Endothelial cell of umbilical vein (primary cell): ENCODE measurements around the gene EVPLL. TPM values are rescaled to one million over a fixed set of nuclear protein-coding genes. Genes with fewer than 3 reads are reported as not detected.

Experiments used
- Bru-seq: library from RNA; stranded (reverse); fragments of 400-500 nt; gene quantifications from one replicate; lab custom pipeline; 2021; lab: Mats Ljungman, UMichigan
- BruChase-seq, 2 experiments: library from RNA; stranded (reverse); fragments of 400-500 nt; gene quantifications; one replicate each; lab custom pipeline; 2021; lab: Mats Ljungman, UMichigan
- BruUV-seq: library from RNA; stranded (reverse); fragments of 400-500 nt; replicated peaks from 2 replicates; lab custom pipeline; 2021; lab: Mats Ljungman, UMichigan
- CTCF ChIA-PET: fragments of 300-600, 350-600 bp; sonication (Branson Sonifier 250); formaldehyde crosslinking; loops from one replicate; lab custom pipeline; 2021; ENCODE audit warnings: antibody characterized with exemption, inconsistent platforms; lab: Charles Lee
- POLR2A ChIA-PET: fragments of 300-600, 350-600 bp; sonication (Branson Sonifier 250); formaldehyde crosslinking; loops from one replicate; lab custom pipeline; 2021; ENCODE audit warnings: antibody characterized with exemption, inconsistent platforms; lab: Charles Lee
- DNase-seq: peaks from one replicate; pipeline ENCODE4 v3.0.0-alpha.2; 2011; ENCODE audit warnings: low read depth, low spot score
- FAIRE-seq: peaks from 2 replicates; lab custom pipeline; 2011; peaks lifted over from hg19 to GRCh38; lab: Jason Lieb, UNC
- H2AFZ ChIP-seq: 2 replicates; pipeline ENCODE4 v1.6.0; 2012; ENCODE audit warnings: low read depth, low read length, control low read depth, inconsistent platforms
- H3K27ac ChIP-seq: 2 replicates; pipeline ENCODE4 v1.5.1; 2011; ENCODE audit warnings: low read depth, mild to moderate bottlenecking, control low read depth, low read length, moderate library complexity; ENCODE audit not compliant: insufficient read depth
- H3K27me3 ChIP-seq, 2 experiments: 2 replicates each; pipeline versions ENCODE4 v1.6.0 to v1.6.1; 2011; ENCODE audit warnings: low read length in 2 of 2, mixed read lengths in 1 of 2; ENCODE audit not compliant: control insufficient read depth in 2 of 2, insufficient read depth in 2 of 2
- H3K36me3 ChIP-seq, 2 experiments: 2 replicates in 1 of 2; 3 replicates in 1 of 2; pipeline ENCODE4 v1.5.1; 2011; ENCODE audit warnings: low read length in 2 of 2, mild to moderate bottlenecking in 1 of 2, moderate library complexity in 1 of 2; ENCODE audit not compliant: control insufficient read depth in 2 of 2, insufficient read depth in 2 of 2; ENCODE audit errors: extremely low read depth in 1 of 2
- H3K4me1 ChIP-seq: 3 replicates; pipeline ENCODE4 v1.5.1; 2011; ENCODE audit warnings: mild to moderate bottlenecking, low read length; ENCODE audit not compliant: control insufficient read depth, insufficient read depth; ENCODE audit errors: extremely low read depth
- H3K4me2 ChIP-seq: 2 replicates; pipeline ENCODE4 v1.6.1; 2011; ENCODE audit warnings: low read length, control low read depth, mixed read lengths; ENCODE audit not compliant: insufficient read depth
- H3K4me3 ChIP-seq, 3 experiments: fragments of 200-600 bp in 1 of 3; sonication (generic), shearing (Covaris generic) in 1 of 3; replicated peaks in 1 of 3; 2 replicates each; pipeline ENCODE4 v1.5.1; 2011 to 2016; ENCODE audit warnings: control low read depth in 3 of 3, low read length in 3 of 3, mild to moderate bottlenecking in 2 of 3, inconsistent platforms in 1 of 3, low read depth in 1 of 3, moderate library complexity in 1 of 3; ENCODE audit not compliant: insufficient read depth in 1 of 3
- H3K79me2 ChIP-seq: 2 replicates; pipeline ENCODE4 v1.6.0; 2012; ENCODE audit warnings: low read length, inconsistent platforms; ENCODE audit not compliant: control insufficient read depth, insufficient read depth
- H3K9ac ChIP-seq: replicated peaks from 2 replicates; pipeline ENCODE3; 2011; ENCODE audit warnings: low read length, control low read depth; ENCODE audit not compliant: insufficient read depth; ENCODE audit errors: extremely low read depth
- H3K9me1 ChIP-seq: replicated peaks from 3 replicates; pipeline ENCODE4 v1.6.0; 2011; ENCODE audit warnings: mild to moderate bottlenecking, low read length; ENCODE audit not compliant: control insufficient read depth, insufficient read depth; ENCODE audit errors: extremely low read depth
- H3K9me3 ChIP-seq: replicated peaks from 2 replicates; pipeline ENCODE4 v1.5.1; 2012; ENCODE audit warnings: low read length, inconsistent platforms; ENCODE audit not compliant: control insufficient read depth, insufficient read depth
- H4K20me1 ChIP-seq: replicated peaks from 2 replicates; pipeline ENCODE3; 2011; ENCODE audit warnings: mild to moderate bottlenecking, low read length; ENCODE audit not compliant: control insufficient read depth, insufficient read depth; ENCODE audit errors: extremely low read depth
- EZH2 ChIP-seq: IDR thresholded peaks from 2 replicates; pipeline ENCODE4 v1.6.1; 2012; ENCODE audit warnings: borderline replicate concordance, low read depth, mild to moderate bottlenecking, moderate library complexity, low read length, inconsistent platforms; ENCODE audit not compliant: severe bottlenecking
- FOS ChIP-seq: IDR thresholded peaks from 2 replicates; pipeline ENCODE4 v1.6.1; 2011; ENCODE audit warnings: mild to moderate bottlenecking, low read length, moderate library complexity, borderline replicate concordance; ENCODE audit not compliant: insufficient read depth
- GATA2 ChIP-seq: IDR thresholded peaks from 2 replicates; pipeline ENCODE4 v1.7.0; 2011; ENCODE audit warnings: low read depth, mild to moderate bottlenecking, moderate library complexity, mixed read lengths, low read length; ENCODE audit not compliant: insufficient read length, insufficient read depth
- JUN ChIP-seq: IDR thresholded peaks from 2 replicates; pipeline ENCODE4 v1.6.1; 2011; ENCODE audit warnings: borderline replicate concordance, low read depth; ENCODE audit not compliant: insufficient read length, insufficient read depth
- MAX ChIP-seq: IDR thresholded peaks from 2 replicates; pipeline ENCODE4 v1.6.1; 2011; ENCODE audit not compliant: insufficient read depth, insufficient read length
- MYC ChIP-seq: IDR thresholded peaks from one replicate; pipeline ENCODE4 v1.6.1; 2011; ENCODE audit warnings: mild to moderate bottlenecking, low read depth, low read length
- POLR2A ChIP-seq: IDR thresholded peaks from 2 replicates; pipeline ENCODE4 v1.6.1; 2012; ENCODE audit warnings: low read depth, mild to moderate bottlenecking, control low read depth, low read length
- POLR2AphosphoS5 ChIP-seq: IDR thresholded peaks from 2 replicates; pipeline ENCODE4 v1.6.1; 2012; ENCODE audit warnings: low read depth, mild to moderate bottlenecking, control low read depth, low read length, moderate library complexity; ENCODE audit not compliant: insufficient read depth
- dilution Hi-C: fragments of 300-500 bp; cut with MboI; formaldehyde crosslinking; loops from one replicate; pipeline ENCODE4 v1.15.0; 2019; ENCODE audit warnings: low sequenced_read_pairs; ENCODE audit not compliant: extremely low pct_ligation_motif_present
- intact Hi-C: fragments of 100-400 bp; cut with micrococcal nuclease; formaldehyde crosslinking; loops from one replicate; pipeline ENCODE4 v1.10.0; 2022
- long read RNA-seq: library from polyadenylated mRNA; stranded (forward); transcript quantifications from one replicate; pipeline ENCODE4 v2.0.0, GENCODE V29; 2021
- polyA minus RNA-seq, 3 experiments: library from RNA; depleted of rRNA, polyadenylated mRNA; stranded (reverse); fragments of >200 nt; gene quantifications; 1 replicate in 1 of 3; 2 replicates in 2 of 3; pipeline ENCODE4 v1.2.3, GENCODE V29; 2011
- polyA plus RNA-seq, 4 experiments: library from polyadenylated mRNA; depleted of rRNA in 3 of 4; stranded (reverse) in 3 of 4; unstranded in 1 of 4; fragments of >200 nt; gene quantifications; 2 replicates each; pipeline versions ENCODE4 v1.2.1 to v1.2.3, GENCODE V29; 2011 to 2012; ENCODE audit warnings: missing spikeins in 1 of 4
- total RNA-seq: library from RNA; stranded (reverse); gene quantifications from 2 replicates; pipeline ENCODE4 v1.2.3, GENCODE V29; 2021
- TF ChIP-seq, protein P1 (sequence below), 2 donors: IDR thresholded peaks; 1 replicate in 1 of 2; 2 replicates in 1 of 2; pipeline ENCODE4 v1.5.1; 2011; ENCODE audit warnings: low read length in 2 of 2, mild to moderate bottlenecking in 2 of 2, moderate library complexity in 2 of 2, control low read depth in 1 of 2, inconsistent platforms in 1 of 2, low read depth in 1 of 2; ENCODE audit not compliant: insufficient read depth in 1 of 2; ENCODE audit errors: extremely low read depth in 1 of 2

The EVPLL gene
- total RNA-seq (not detected in 2 replicates), polyA plus RNA-seq (not detected in 2 replicates), polyA minus RNA-seq (not detected in 2 replicates), Bru-seq, nascent RNA (not detected), BruChase-seq, experiment 1, labeled RNA remaining after a 6-hour chase (not detected), BruChase-seq, experiment 2, labeled RNA remaining after a 2-hour chase (percentile 8 among the genes with signal in this experiment)
- polyA plus RNA-seq (2011; cell fraction: cytosol; rRNA removed) = not detected in 2 replicates
- polyA plus RNA-seq (2011; cell fraction: nucleus; rRNA removed) = not detected in 2 replicates
- not detected in 2 replicates for polyA plus RNA-seq (2012)
- polyA minus RNA-seq (2011; cell fraction: cytosol; rRNA and poly(A)+ RNA removed) = 1.4 TPM
- polyA minus RNA-seq (2011; cell fraction: nucleus; rRNA and poly(A)+ RNA removed) = not detected in 2 replicates
- long read RNA-seq = 0 reads

GRCh38 chr17:18377437-18378204 is at the start of gene EVPLL:
EVPLL (plus strand) TSS chr17:18377778; CDS start chr17:18380938, 3,160 bp downstream.
- dilution Hi-C loops = no loop called here

More at GRCh38 chr17:18377437-18378204, at the start of gene EVPLL:
- no TSS peak for BruUV-seq
- Histone ChIP-seq H3K27ac (no peak within 1 kb of the TSS), H3K36me3 (no peaks in the 10 kb centered on the region), H3K9me1 (no peaks in the 10 kb centered on the region), H3K9ac (no peak within 1 kb of the TSS), H3K4me3 (no peak within 1 kb of the TSS), H3K4me2 (no peak within 1 kb of the TSS), H2AFZ (no peak within 1 kb of the TSS), H3K4me1 (no peaks in the 10 kb centered on the region), H3K27me3 (peaks cover 2 to 9% of the 10 kb centered on the region in 2 experiments), H4K20me1 (no peaks in the 10 kb centered on the region), H3K79me2 (no peaks in the 10 kb centered on the region), H3K9me3 (no peaks in the 10 kb centered on the region)
- POLR2A ChIA-PET = no interaction called here
- intact Hi-C loops = no loop called here
- FAIRE-seq (no peak), DNase-seq (no peak)
- TF ChIP-seq, protein P1, sequence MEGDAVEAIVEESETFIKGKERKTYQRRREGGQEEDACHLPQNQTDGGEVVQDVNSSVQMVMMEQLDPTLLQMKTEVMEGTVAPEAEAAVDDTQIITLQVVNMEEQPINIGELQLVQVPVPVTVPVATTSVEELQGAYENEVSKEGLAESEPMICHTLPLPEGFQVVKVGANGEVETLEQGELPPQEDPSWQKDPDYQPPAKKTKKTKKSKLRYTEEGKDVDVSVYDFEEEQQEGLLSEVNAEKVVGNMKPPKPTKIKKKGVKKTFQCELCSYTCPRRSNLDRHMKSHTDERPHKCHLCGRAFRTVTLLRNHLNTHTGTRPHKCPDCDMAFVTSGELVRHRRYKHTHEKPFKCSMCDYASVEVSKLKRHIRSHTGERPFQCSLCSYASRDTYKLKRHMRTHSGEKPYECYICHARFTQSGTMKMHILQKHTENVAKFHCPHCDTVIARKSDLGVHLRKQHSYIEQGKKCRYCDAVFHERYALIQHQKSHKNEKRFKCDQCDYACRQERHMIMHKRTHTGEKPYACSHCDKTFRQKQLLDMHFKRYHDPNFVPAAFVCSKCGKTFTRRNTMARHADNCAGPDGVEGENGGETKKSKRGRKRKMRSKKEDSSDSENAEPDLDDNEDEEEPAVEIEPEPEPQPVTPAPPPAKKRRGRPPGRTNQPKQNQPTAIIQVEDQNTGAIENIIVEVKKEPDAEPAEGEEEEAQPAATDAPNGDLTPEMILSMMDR (IDR thresholded peaks at IDR 0.05; ENCODE audit: extremely low read depth in 1 of 2, insufficient read depth in 1 of 2, low read depth in 1 of 2, low read length in 2 of 2) = no peak
- TF ChIP-seq FOS (no peak), EZH2 (no peak), MYC (no peak), JUN (no peak), GATA2 (no peak), POLR2A (no peak), MAX (no peak), POLR2AphosphoS5 (no peak)
- CTCF ChIA-PET = no interaction called here
